ENCODE data around the gene CD300E.

GRCh38 chr17:74641224-74641957, 17.9 kb upstream of the CD300E start:
- no peak for TF ChIP-seq CTCF (conservative IDR thresholded peaks at IDR 0.05; ENCODE audit: low read depth, low read length)
- TF ChIP-seq SMC3 (IDR thresholded peaks at IDR 0.05; ENCODE audit: low read depth, low read length), result no peak
- no peak for TF ChIP-seq POLR2A (IDR thresholded peaks at IDR 0.05; ENCODE audit: low read depth, low read length)
